Hematopoietic multipotent progenitor cell treated with erythropoietin and hydrocortisone succinate and interleukin-3 and kit ligand, for 17 days (in vitro differentiated cells): ENCODE measurements around the gene VEZT.
"Not testable (repeated sequence)": the region's sequence is repeated elsewhere in the genome, so short reads cannot be mapped to it uniquely, and the experiment has no call there.

Experiments used
- DNase-seq: peaks from one replicate; pipeline ENCODE4 v3.0.0-alpha.2; 2015; ENCODE audit warnings: low spot score

The VEZT gene

DNA sequence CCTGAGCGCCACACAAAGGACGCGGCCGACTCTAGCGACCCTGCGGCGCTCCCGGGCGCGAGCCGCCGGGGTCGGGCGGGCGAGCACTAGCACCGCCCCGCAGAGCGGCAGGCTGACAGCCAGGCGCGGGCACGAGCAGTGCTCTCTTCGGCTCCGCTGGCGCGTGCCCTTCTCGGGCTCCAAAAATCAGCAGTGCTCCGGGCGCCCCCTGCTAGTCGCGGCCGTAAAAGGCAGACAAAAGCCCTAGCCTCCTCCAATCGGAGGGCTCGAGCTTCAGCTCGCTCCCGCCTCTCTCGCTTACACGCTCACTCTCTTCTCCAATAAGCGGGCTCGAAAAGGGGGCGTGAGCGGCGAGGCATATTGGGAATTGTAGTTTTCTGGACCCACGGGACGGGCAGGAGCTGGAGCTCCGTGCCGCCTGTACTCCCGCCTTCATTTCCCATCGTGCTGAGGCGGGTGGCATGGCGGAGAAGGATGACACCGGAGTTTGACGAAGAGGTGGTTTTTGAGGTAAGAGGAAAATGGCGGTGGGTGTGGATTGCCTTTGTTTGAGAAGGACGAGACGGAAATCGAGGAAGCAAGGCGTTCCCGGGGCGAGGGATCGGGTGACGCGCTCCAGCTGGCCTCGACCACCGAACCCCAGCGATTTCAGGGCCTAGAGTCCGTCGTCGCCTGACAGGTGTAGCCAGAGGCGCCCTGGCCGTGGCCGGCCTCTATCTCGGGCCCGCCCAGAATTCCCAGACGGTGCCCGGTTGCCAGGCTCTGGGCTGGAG, at the start of gene VEZT, which contains the start of gene FGD6:
Gene VEZT (plus strand): TSS at position 431 of the 773 bp plus-strand sequence. CDS start 44 bp downstream, at position 475.
Gene FGD6 (minus strand): TSS at position 91 of the 773 bp plus-strand sequence. CDS start 227 bp downstream, outside the sequence.
- DNase-seq, result peak; percentile 99

DNA sequence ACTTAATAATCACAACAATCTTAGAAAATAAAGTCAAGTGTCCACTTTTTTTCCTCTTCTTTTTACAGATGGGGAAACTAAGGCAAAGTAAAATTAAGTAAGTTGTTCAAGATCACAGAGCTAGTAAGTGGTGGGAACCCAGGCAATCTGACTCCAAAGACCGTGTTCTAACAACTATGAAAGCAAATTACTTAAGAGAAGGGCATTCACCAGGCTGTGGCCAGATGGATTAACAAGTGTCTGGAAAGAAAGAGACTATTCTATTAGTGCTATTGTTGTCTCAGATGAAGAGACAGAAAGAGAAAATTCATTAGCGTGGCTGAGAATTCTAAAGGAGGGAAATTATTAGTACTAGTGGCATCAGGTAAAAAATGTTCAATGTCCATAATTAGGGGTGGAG, 48.9 kb upstream of the VEZT start:
- no peak for DNase-seq

DNA sequence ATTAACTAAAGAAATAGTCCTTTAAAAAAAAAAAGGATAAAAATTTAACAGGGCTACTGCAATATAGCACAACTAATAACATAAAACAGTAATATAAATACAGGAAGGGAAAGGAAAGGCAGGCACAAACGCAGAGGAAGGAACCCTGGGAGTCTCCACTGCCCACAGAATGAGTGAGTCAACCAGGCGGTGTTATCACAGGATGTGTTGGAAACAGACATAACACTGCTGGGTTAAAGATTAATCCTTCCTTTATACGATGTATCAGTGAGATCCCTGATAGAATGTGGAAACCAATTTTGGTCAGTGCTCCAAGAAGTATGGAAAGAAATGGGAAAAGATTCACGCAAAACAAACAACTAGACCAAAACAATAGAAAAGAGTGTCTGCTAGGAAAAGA, 48.2 kb upstream of the VEZT start:
- DNase-seq, result no peak

DNA sequence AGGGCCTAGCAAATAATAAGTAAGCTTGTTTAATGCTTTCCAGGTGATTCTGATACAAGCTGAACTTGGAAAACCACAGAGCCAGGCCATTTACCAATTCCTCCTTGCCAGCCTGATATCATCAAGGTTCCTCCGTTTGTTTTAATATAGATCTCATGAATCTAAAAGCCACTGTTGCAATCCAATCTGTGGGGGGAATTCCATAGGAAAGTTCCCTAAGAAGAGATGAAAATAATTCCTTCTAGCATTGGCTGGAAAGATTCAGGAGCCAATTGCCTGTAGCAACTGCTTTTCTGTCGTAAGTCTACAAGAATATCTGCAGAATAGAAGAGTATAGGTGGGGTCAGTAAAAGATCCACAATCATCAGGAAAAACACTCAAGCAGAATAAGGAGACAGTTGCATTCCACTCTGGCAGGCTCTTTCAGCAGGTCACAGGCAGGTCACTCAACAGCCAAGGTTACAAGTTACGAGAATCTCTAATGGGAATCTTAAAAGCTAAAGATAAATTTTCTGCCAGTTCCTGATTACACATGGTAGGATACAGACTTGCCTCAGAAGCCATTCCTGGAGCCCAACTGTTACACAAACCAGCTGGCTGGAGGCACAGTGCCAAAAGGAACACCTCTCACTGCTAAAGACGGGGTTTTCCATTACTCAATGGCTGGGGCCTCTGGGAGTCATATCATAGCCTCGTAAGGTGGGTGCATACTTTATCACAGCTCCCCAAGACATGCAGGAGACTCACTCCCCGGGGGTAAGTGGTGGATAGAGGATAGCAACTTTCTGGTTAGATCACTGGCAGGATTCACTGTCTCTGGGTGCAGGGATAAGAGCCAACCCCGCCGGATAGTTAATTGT, 44.0 kb upstream of the VEZT start:
- DNase-seq, result no peak

GRCh38 chr12:95177201-95177768, 40.3 kb upstream of the VEZT start:
- no peak for DNase-seq

DNA sequence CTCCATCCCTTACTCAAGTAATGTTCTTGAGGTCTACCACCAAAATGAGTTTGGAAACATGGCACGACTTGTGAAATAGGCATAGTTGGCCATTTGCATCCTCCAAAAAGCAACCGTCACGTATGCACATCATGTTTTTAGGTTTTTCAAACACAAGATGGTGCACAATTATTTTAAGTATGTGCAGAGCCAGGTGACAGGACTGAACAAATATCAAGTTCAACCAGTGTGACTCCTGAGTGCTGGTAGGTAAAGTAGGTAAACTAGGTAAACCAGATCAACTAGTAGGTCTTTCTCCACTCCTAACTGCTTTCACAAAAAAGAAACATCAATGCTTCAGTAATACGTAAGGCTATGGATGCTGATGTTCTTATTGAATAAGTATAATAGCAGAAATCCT, 39.5 kb upstream of the VEZT start:
- DNase-seq, result no peak

DNA sequence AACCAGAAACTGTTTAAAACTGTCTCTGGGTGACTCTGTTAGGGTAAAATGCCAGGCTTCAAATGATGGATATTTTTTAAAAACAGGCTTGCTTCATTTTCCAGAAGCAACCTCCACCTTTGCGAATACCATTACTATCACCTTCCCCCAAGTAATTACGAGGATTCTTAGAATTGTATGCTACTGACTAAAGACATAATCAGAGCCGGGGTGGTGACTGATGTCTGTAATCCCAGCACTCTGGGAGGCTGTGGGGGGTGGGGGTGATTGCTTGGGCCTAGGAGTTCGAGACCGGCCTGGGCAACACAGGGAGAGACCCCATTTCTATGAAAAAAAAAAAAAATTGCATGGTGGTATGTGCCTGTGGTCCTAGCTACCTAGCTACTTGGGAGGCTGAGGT, 38.6 kb upstream of the VEZT start:
- DNase-seq, result no peak

DNA sequence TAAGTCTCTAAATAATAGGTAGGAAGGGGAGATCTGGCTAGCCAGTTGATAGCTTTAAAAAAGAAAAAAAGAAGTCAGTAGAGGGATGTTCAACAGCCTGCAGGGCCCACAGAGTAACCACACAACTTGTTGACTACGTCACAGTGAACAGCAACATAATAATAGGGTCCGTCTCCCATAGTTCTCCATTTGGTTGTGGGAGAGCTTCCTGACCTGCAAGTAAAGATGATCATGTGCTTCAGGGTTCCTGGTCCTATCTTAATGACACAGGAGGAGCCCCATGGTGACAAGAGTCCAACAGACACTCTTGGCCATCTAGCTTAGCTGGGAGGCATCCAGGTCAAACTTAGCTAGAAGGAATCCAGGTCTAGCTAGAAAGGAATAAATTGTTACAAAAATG, 36.5 kb upstream of the VEZT start:
- DNase-seq, result no peak

- no peak for DNase-seq
Measured at GRCh38 chr12:95182868-95183415, 34.7 kb upstream of the VEZT start.

DNA sequence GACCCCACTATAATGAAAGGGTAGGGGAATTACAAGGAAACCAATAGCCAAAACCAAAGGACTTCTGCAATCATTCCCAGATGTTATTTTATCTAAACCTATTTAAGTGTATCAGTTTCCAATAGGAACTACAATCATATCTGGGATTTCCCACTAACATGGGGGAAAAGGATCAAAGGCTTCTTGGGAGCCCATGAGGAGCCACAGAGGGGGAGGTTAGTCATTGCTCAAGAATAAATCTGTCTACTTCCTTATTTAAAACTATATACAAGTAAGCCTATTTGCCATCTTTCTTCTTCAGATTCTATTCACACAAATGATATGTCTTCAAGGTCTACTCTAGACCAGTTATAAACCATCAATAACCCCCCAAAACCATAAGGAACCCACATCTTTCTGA, 33.5 kb upstream of the VEZT start:
- no peak for DNase-seq

DNA sequence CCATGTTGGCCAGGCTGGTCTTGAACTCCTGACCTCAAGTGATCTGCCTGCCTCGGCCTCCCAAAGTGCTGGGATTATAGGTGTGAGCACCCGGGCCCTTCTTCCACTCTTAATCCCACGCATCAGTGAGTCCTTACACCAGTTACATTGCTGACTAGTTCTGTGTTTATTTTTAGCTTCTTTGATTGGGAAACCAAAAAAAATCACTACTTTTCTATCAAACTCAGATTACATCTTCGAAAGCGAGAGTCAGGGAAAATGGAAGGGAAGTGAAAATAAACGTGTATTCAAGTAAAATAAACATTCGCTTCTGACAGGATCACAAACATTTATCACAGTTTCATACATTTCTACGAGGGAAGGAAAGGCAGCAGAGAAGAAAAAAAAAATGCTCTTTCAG, 32.5 kb upstream of the VEZT start:
- DNase-seq, result no peak

GRCh38 chr12:95185854-95186253, 31.8 kb upstream of the VEZT start:
- DNase-seq, result no peak

DNA sequence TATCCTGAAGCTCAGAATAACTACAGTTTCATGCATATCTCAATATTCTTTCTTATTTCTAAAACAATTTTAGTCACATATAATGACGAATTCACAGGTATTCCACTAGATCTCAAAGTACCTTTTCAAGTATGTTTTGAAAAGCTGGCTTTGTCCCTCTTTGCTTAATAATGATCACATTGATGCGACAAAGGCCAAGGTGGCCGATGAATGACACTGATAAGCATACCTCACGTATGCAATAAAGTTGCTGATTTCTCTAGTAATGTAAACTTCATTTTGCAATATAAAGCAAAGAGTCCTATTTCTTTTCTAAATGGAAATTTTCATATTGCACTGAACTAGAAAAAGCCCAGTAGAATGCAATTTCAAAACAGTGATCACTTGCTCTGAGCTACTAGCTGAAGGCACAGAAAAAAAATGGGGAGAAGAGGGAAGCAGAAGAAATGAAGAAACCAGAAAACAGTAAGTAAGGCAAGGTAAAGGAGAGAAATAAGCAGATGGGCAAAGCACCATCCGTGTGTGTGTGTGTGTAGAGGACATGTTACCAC, 29.7 kb upstream of the VEZT start:
- DNase-seq, result no peak

DNA sequence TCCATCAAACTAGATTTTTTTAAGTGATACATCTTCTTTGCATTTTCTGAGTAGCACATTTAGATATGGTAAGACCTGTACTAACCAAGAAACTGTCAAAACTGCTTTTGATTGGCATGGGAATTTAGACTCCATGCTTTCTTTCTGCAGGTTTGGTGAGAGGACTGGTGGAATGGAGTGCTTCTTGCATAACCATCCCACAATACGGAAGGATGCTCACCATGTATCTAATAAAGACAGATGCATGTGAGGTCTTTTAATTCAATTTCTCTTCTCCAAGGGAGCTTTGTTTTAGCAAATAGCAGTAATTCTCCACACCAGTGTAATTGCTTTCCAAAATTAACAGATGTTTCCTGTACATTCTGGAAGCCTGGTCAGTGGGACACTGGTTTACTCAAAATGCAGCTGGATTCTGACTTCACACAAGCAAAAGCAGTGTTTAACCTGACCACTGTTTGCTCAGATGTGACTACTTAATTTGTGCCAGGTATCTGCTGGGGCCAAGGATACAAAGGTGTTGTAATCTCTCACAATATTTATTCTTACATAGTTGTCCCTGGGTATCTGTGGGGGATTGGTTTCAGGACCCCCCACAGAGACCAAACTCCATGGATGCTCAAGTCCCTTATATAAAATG, 26.4 kb upstream of the VEZT start:
- no peak for DNase-seq

- DNase-seq, result no peak
Measured at GRCh38 chr12:95192271-95192670, 25.3 kb upstream of the VEZT start.

DNA sequence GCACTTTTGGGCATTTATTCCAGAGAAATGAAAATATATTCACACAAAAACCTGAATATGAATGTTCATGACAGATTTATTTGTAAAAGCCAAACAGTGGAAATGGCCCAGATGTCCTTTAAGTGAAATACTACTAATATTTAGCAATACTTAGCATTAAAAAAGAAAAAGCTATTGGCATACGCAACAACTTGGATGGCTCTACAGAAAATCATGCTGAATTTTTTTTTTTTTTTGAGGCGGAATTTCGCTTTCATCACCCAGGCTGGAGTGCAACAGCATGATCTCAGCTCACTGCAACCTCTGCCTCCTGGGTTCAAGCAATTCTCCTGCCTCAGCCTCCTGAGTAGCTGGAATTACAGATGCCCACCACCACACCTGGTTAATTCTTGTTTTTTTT, 24.5 kb upstream of the VEZT start:
- no peak for DNase-seq

DNA sequence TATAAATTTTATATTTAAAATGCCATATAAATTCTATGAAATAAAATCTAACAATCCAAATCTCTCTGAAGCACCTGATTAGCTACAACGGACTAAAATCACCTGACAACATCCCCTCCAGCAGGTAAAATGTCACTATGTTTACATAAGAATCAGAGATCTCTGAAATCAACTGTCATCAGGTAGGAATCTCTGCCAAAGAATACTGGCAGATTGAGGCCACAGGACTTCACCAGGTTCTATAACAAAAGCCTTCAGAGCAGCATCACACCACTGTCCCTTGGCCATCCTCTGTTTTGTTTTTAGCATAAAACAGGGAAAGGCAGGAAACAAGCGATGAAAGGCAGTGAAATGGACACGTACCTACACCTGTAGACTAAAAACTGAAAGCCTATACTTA, 22.5 kb upstream of the VEZT start:
- no peak for DNase-seq

DNA sequence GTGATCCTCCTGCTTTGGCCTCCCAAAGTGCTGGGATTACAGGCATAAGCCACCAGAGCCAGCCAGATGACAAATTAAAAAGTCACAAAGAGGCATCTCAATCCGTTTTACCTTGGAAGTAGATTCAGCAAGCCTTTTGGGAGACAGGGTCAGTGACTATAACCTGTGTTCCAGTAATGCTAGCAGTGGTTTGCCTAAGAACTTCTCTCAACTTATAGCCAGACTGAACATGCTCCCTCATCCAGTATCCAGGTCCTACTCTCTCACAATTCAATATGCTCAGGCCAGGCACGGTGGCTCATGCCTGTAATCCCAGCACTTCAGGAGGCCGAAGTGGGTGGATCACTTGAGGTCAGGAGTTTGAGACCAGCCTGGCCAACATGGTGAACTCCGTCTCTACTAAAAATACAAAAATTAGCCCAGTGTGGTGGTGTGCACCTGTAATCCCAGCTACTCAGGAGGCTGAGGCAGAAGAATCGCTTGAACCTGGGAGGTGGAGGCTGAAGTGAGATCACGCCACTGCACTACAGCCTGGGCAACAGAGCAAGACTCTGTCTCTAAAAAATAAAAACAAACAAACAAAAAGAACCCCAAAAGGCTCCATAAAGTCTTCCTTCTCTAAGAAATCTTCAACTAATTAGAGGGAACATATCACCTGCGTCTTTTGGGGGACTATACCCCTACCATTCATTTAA, 20.6 kb upstream of the VEZT start:
- not testable (repeated sequence) for DNase-seq

GRCh38 chr12:95197636-95198035, 20.0 kb upstream of the VEZT start:
- no peak for DNase-seq

DNA sequence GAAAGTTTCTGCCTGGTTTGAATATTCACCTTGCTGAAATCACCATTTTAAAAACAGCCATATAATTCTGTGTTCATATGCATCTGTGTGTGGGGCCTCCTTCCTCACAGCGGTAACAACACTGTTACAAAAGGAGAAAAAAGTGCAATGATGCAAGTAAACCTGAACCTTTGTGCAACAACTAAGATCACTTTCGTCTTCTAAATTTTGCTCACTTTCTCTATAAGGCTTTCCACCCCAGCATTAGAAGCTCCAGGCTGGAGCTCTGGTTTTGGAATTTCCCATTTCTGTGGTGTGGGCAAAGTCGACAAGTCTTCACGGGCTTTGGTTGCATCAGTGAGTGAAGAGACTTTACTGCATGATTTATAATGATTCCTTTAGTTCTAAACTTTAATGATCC, 18.7 kb upstream of the VEZT start:
- no peak for DNase-seq
